ENCODE measurements around the gene FOXP1.

The FOXP1 gene

DNA sequence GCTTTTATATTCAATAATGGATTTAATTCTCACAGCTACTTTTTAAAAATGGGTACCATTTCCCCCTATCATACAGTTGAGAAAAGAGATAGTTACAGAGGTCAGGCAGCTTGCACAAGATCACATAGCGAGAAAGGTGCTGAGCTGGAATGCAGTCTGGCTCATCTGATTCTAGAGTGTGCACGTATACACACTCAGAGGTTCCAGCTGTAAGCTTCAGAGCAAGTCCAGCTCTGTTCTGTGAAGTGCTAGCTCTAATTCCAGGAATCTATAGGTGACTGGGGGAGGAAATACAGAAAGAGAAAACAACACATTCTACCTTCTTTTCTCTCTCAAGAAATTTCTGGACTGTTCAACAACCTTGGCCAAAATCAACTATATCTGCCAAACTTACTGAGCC, 318.7 kb downstream of the FOXP1 start:
- Histone ChIP-seq H3K27me3 (ENCODE audit: control insufficient read depth in 5 of 5, insufficient read depth in 4 of 5, low read length in 5 of 5) (no peaks in the 10 kb centered on the region), H3K36me3 (ENCODE audit: control insufficient read depth in 5 of 5, insufficient read depth in 5 of 5, low read length in 5 of 5) (no peaks in the 10 kb centered on the region), H3K27ac (ENCODE audit: low read depth, low read length) (no peak overlapping the region), H3K4me3 (ENCODE audit: low read depth in 1 of 5, low read length in 5 of 5) (no peak overlapping the region), H3K9ac (ENCODE audit: low read length in 5 of 5) (no peak overlapping the region), H3K4me1 (ENCODE audit: control insufficient read depth in 5 of 5, insufficient read depth in 5 of 5, low read length in 5 of 5) (no peaks in the 10 kb centered on the region), H3K9me3 (ENCODE audit: control insufficient read depth in 5 of 5, low read length in 5 of 5) (no peaks in the 10 kb centered on the region)

- Histone ChIP-seq H3K27me3 (ENCODE audit: control insufficient read depth in 5 of 5, insufficient read depth in 4 of 5, low read length in 5 of 5) (no peaks in the 10 kb centered on the region), H3K36me3 (ENCODE audit: control insufficient read depth in 5 of 5, insufficient read depth in 5 of 5, low read length in 5 of 5) (no peaks in the 10 kb centered on the region), H3K27ac (ENCODE audit: low read depth, low read length) (no peak overlapping the region), H3K4me1 (ENCODE audit: control insufficient read depth in 5 of 5, insufficient read depth in 5 of 5, low read length in 5 of 5) (no peaks in the 10 kb centered on the region), H3K9me3 (ENCODE audit: control insufficient read depth in 5 of 5, low read length in 5 of 5) (no peaks in the 10 kb centered on the region), H3K4me3 (ENCODE audit: low read depth in 1 of 5, low read length in 5 of 5) (no peak overlapping the region), H3K9ac (ENCODE audit: low read length in 5 of 5) (no peak overlapping the region)
These were observed 320.9 kb downstream of the FOXP1 start for GRCh38 chr3:71262364-71263265.

- H3K27me3 ChIP-seq (ENCODE audit: control insufficient read depth in 5 of 5, insufficient read depth in 4 of 5, low read length in 5 of 5): no peaks in the 10 kb centered on the region
These were observed 322.7 kb downstream of the FOXP1 start for GRCh38 chr3:71260782-71261181.

DNA sequence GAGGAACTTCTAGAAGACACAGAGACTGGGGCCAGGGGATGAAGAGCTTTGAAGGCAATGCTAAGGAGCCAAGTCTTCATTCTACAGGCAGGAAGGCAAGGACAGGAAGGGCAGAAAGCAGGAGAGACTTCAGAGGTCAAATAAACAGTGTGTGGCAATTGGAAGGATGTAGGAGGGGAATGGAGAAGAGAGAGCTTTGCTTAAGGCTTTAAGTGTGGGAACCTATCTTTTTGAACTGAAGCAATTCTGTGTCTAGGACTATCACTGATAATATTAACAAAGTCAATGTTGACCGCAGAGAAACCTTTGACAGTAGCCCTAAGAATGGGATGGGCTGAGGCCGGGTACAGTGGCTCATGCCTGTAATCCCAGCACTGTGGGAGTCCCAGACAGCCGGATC, 325.0 kb downstream of the FOXP1 start:
- Histone ChIP-seq H3K9me3 (ENCODE audit: control insufficient read depth in 5 of 5, low read length in 5 of 5) (no peaks in the 10 kb centered on the region), H3K4me3 (ENCODE audit: low read depth in 1 of 5, low read length in 5 of 5) (no peak overlapping the region), H3K9ac (ENCODE audit: low read length in 5 of 5) (no peak overlapping the region), H3K36me3 (ENCODE audit: control insufficient read depth in 5 of 5, insufficient read depth in 5 of 5, low read length in 5 of 5) (no peaks in the 10 kb centered on the region), H3K27ac (ENCODE audit: low read depth, low read length) (no peak overlapping the region), H3K4me1 (ENCODE audit: control insufficient read depth in 5 of 5, insufficient read depth in 5 of 5, low read length in 5 of 5) (peaks cover 0 to 20% (median 12%) of the 10 kb centered on the region in 5 donors), H3K27me3 (ENCODE audit: control insufficient read depth in 5 of 5, insufficient read depth in 4 of 5, low read length in 5 of 5) (no peaks in the 10 kb centered on the region)

More at GRCh38 chr3:71260782-71261181, 322.7 kb downstream of the FOXP1 start:
- Histone ChIP-seq H3K4me1 (ENCODE audit: control insufficient read depth in 5 of 5, insufficient read depth in 5 of 5, low read length in 5 of 5) (peaks cover 0 to 3% (median 0%) of the 10 kb centered on the region in 5 donors), H3K36me3 (ENCODE audit: control insufficient read depth in 5 of 5, insufficient read depth in 5 of 5, low read length in 5 of 5) (no peaks in the 10 kb centered on the region), H3K9ac (ENCODE audit: low read length in 5 of 5) (no peak overlapping the region), H3K4me3 (ENCODE audit: low read depth in 1 of 5, low read length in 5 of 5) (no peak overlapping the region), H3K9me3 (ENCODE audit: control insufficient read depth in 5 of 5, low read length in 5 of 5) (no peaks in the 10 kb centered on the region), H3K27ac (ENCODE audit: low read depth, low read length) (no peak overlapping the region)

GRCh38 chr3:71258116-71258515, 325.4 kb downstream of the FOXP1 start:
- H3K9me3 ChIP-seq (ENCODE audit: control insufficient read depth in 5 of 5, low read length in 5 of 5): no peaks in the 10 kb centered on the region
- H3K4me3 ChIP-seq (ENCODE audit: low read depth in 1 of 5, low read length in 5 of 5): no peak overlapping the region
- no peak overlapping the region for H3K9ac ChIP-seq (ENCODE audit: low read length in 5 of 5)
- H3K27me3 ChIP-seq (ENCODE audit: control insufficient read depth in 5 of 5, insufficient read depth in 4 of 5, low read length in 5 of 5): no peaks in the 10 kb centered on the region
- no peak overlapping the region for H3K27ac ChIP-seq (ENCODE audit: low read depth, low read length)
- H3K4me1 ChIP-seq (ENCODE audit: control insufficient read depth in 5 of 5, insufficient read depth in 5 of 5, low read length in 5 of 5): peaks cover 0 to 20% (median 12%) of the 10 kb centered on the region in 5 donors
- no peaks in the 10 kb centered on the region for H3K36me3 ChIP-seq (ENCODE audit: control insufficient read depth in 5 of 5, insufficient read depth in 5 of 5, low read length in 5 of 5)

DNA sequence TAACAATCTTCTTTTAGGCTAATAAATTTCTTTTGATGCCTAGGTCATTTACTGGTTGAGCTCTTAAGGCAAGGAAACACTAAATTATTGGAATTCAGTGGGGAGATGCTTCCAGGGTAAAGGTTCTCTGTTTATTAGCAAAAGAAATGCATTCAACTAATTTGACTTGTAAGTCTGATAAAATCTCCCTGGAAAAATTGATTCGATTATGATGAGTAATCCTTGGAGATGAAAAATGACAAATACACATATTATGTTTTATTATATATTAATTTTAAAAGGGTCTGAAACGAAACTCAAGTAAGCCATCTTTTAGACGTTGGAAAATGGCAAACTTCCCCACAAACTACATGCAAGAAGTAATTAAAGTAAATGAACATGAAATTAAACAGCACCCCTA, 328.0 kb downstream of the FOXP1 start:
- no peak overlapping the region for H3K27ac ChIP-seq (ENCODE audit: low read depth, low read length)
- no peaks in the 10 kb centered on the region for H3K36me3 ChIP-seq (ENCODE audit: control insufficient read depth in 5 of 5, insufficient read depth in 5 of 5, low read length in 5 of 5)
- H3K4me3 ChIP-seq (ENCODE audit: low read depth in 1 of 5, low read length in 5 of 5): no peak overlapping the region
- peaks cover 0 to 20% (median 12%) of the 10 kb centered on the region in 5 donors for H3K4me1 ChIP-seq (ENCODE audit: control insufficient read depth in 5 of 5, insufficient read depth in 5 of 5, low read length in 5 of 5)
- H3K9me3 ChIP-seq (ENCODE audit: control insufficient read depth in 5 of 5, low read length in 5 of 5): no peaks in the 10 kb centered on the region
- no peaks in the 10 kb centered on the region for H3K27me3 ChIP-seq (ENCODE audit: control insufficient read depth in 5 of 5, insufficient read depth in 4 of 5, low read length in 5 of 5)
- no peak overlapping the region for H3K9ac ChIP-seq (ENCODE audit: low read length in 5 of 5)

GRCh38 chr3:71254281-71255057, 329.1 kb downstream of the FOXP1 start:
- Histone ChIP-seq H3K27ac (ENCODE audit: low read depth, low read length) (no peak overlapping the region), H3K9ac (ENCODE audit: low read length in 5 of 5) (no peak overlapping the region), H3K36me3 (ENCODE audit: control insufficient read depth in 5 of 5, insufficient read depth in 5 of 5, low read length in 5 of 5) (no peaks in the 10 kb centered on the region), H3K4me3 (ENCODE audit: low read depth in 1 of 5, low read length in 5 of 5) (peak overlapping the region in 2 of 5 donors; percentile 16 to 26), H3K4me1 (ENCODE audit: control insufficient read depth in 5 of 5, insufficient read depth in 5 of 5, low read length in 5 of 5) (peaks cover 0 to 20% (median 14%) of the 10 kb centered on the region in 5 donors), H3K27me3 (ENCODE audit: control insufficient read depth in 5 of 5, insufficient read depth in 4 of 5, low read length in 5 of 5) (no peaks in the 10 kb centered on the region), H3K9me3 (ENCODE audit: control insufficient read depth in 5 of 5, low read length in 5 of 5) (no peaks in the 10 kb centered on the region)

DNA sequence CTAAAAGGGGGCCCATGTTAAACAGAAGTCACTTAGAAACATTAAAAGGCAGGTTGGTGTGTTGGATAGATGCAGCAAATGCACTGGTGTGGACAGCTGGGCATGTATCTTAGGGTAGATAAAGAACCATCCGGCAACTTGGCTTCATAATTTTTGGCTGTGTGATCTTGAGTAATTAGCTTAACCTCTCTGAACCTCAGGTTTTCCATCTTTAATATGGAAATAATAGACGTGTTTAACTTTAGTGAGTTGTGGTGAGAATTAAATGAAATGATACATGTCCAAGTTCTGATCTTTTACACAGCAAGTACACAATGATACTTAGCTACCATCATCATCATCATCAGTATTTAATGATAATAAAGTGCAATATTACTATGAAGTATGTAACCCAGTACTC, 330.4 kb downstream of the FOXP1 start:
- Histone ChIP-seq H3K9me3 (ENCODE audit: control insufficient read depth in 5 of 5, low read length in 5 of 5) (no peaks in the 10 kb centered on the region), H3K9ac (ENCODE audit: low read length in 5 of 5) (no peak overlapping the region), H3K4me3 (ENCODE audit: low read depth in 1 of 5, low read length in 5 of 5) (no peak overlapping the region), H3K27ac (ENCODE audit: low read depth, low read length) (no peak overlapping the region), H3K36me3 (ENCODE audit: control insufficient read depth in 5 of 5, insufficient read depth in 5 of 5, low read length in 5 of 5) (no peaks in the 10 kb centered on the region), H3K4me1 (ENCODE audit: control insufficient read depth in 5 of 5, insufficient read depth in 5 of 5, low read length in 5 of 5) (peaks cover 0 to 27% (median 20%) of the 10 kb centered on the region in 5 donors), H3K27me3 (ENCODE audit: control insufficient read depth in 5 of 5, insufficient read depth in 4 of 5, low read length in 5 of 5) (no peaks in the 10 kb centered on the region)

DNA sequence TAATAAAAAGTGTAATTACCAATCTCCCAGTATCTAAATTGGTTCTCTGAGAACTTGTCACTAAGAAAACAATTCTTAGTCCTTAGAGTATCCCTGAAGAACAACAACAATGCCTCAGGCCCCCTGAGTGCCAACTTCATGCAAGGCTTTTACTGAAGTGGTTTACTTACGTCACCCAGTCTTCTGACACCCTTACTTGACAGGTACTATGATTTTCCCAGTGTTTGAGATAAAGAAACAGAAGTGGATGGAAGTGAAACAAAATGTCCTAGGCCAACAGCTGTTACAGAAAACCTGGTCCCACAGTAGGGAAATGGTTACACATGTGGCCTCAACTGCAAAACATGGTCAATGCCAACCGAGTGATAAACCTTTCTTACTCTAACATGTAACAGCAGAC, 331.1 kb downstream of the FOXP1 start:
- H3K27ac ChIP-seq (ENCODE audit: low read depth, low read length): no peak overlapping the region
- no peak overlapping the region for H3K4me3 ChIP-seq (ENCODE audit: low read depth in 1 of 5, low read length in 5 of 5)
- peaks cover 0 to 32% (median 26%) of the 10 kb centered on the region in 5 donors for H3K4me1 ChIP-seq (ENCODE audit: control insufficient read depth in 5 of 5, insufficient read depth in 5 of 5, low read length in 5 of 5)
- no peaks in the 10 kb centered on the region for H3K9me3 ChIP-seq (ENCODE audit: control insufficient read depth in 5 of 5, low read length in 5 of 5)
- no peaks in the 10 kb centered on the region for H3K36me3 ChIP-seq (ENCODE audit: control insufficient read depth in 5 of 5, insufficient read depth in 5 of 5, low read length in 5 of 5)
- no peaks in the 10 kb centered on the region for H3K27me3 ChIP-seq (ENCODE audit: control insufficient read depth in 5 of 5, insufficient read depth in 4 of 5, low read length in 5 of 5)
- no peak overlapping the region for H3K9ac ChIP-seq (ENCODE audit: low read length in 5 of 5)

- Histone ChIP-seq H3K9me3 (ENCODE audit: control insufficient read depth in 5 of 5, low read length in 5 of 5) (no peaks in the 10 kb centered on the region), H3K4me3 (ENCODE audit: low read depth in 1 of 5, low read length in 5 of 5) (no peak overlapping the region), H3K9ac (ENCODE audit: low read length in 5 of 5) (no peak overlapping the region), H3K36me3 (ENCODE audit: control insufficient read depth in 5 of 5, insufficient read depth in 5 of 5, low read length in 5 of 5) (no peaks in the 10 kb centered on the region), H3K27me3 (ENCODE audit: control insufficient read depth in 5 of 5, insufficient read depth in 4 of 5, low read length in 5 of 5) (no peaks in the 10 kb centered on the region), H3K4me1 (ENCODE audit: control insufficient read depth in 5 of 5, insufficient read depth in 5 of 5, low read length in 5 of 5) (peaks cover 0 to 35% (median 30%) of the 10 kb centered on the region in 5 donors), H3K27ac (ENCODE audit: low read depth, low read length) (no peak overlapping the region)
These were observed 332.3 kb downstream of the FOXP1 start for GRCh38 chr3:71251156-71251775.

Measured in subcutaneous abdominal adipose tissue (tissue), 5 donors.